H1 (cell line): ENCODE measurements around the gene SLC25A21. TPM values are rescaled to one million over a fixed set of nuclear protein-coding genes. Genes with fewer than 3 reads are reported as not detected.

Source experiments
- NRF1 ChIP-seq: IDR thresholded peaks from 2 replicates; pipeline ENCODE4 v1.6.1; 2011; ENCODE audit warnings: mild to moderate bottlenecking, low read depth, low read length, improper control_type of control experiment
- YY1 ChIP-seq: IDR thresholded peaks from 2 replicates; pipeline ENCODE4 v1.6.1; 2011; ENCODE audit warnings: low read depth, mild to moderate bottlenecking, low read length
- polyA plus RNA-seq, 7 experiments: library from polyadenylated mRNA; depleted of rRNA in 3 of 7; stranded (reverse) in 5 of 7; unstranded in 2 of 7; fragments of >200 nt in 5 of 7; fragments of 200-250 nt in 2 of 7; gene quantifications; 1 replicate in 5 of 7; 2 replicates in 1 of 7; 4 replicates in 1 of 7; pipeline versions ENCODE4 v1.2.1 to v1.2.3, GENCODE V29; 2011 to 2013; ENCODE audit warnings: missing spikeins in 2 of 7, mixed read lengths in 2 of 7
- total RNA-seq: library from RNA; stranded (reverse); fragmentation: NEBNext Ultra II Directional; extraction: Animal tissue kit (Norgen Biotek cat#: 25700); gene quantifications from 2 replicates; pipeline ENCODE4 v1.2.1, GENCODE V29; 2021

The SLC25A21 gene
- total and polyA plus RNA-seq, 2 of the 8 experiments (the other 6 are each of a cell fraction or from before 2014, with no cell fraction given) = 6.9 to 15.7 TPM

DNA sequence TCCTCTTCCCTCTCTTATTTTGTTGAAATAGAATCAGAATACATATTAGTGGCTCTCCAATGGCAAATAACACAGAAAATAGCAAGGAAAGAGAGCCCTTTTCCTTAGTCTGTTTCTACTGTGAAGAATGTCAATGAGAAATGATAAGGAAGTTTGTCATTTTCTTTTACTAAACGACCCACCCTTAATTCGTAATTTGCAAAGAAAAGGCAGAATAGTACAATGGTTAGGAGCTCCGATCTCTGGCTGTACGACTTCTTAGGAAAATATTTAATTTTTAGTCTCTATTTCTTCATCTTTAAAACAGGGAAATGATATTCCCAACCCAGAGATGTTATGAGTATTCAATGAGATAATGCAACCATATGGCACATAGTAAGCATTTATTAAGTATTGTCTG is 504.7 kb downstream of the SLC25A21 start (continued):
- no peak for TF ChIP-seq NRF1
- no peak for TF ChIP-seq YY1
